IMR-90 (cell line): ENCODE results near the gene NTM.

Experiments used
- CEBPB ChIP-seq: IDR thresholded peaks from 2 replicates; pipeline ENCODE4 v1.6.1; 2012; ENCODE audit warnings: low read depth, low read length, improper control_type of control experiment
- CHD1 ChIP-seq: IDR thresholded peaks from 2 replicates; pipeline ENCODE4 v1.6.1; 2012; ENCODE audit warnings: low read depth, low read length, improper control_type of control experiment
- FOS ChIP-seq: fragments of 150-350 bp; IDR thresholded peaks from 2 replicates; pipeline ENCODE4 v1.6.1; 2016; ENCODE audit warnings: low read depth, low read length
- MAFK ChIP-seq: IDR thresholded peaks from 2 replicates; pipeline ENCODE4 v1.6.1; 2012; ENCODE audit warnings: low read depth, low read length, improper control_type of control experiment
- MAZ ChIP-seq: IDR thresholded peaks from 2 replicates; pipeline ENCODE4 v1.6.1; 2012; ENCODE audit warnings: low read depth, mild to moderate bottlenecking, low read length, improper control_type of control experiment, moderate library complexity, borderline replicate concordance
- MXI1 ChIP-seq: IDR thresholded peaks from 2 replicates; pipeline ENCODE4 v1.6.1; 2012; ENCODE audit warnings: low read depth, mild to moderate bottlenecking, low read length, moderate library complexity, borderline replicate concordance
- POLR2A ChIP-seq: IDR thresholded peaks from 2 replicates; pipeline ENCODE4 v1.6.1; 2012; ENCODE audit warnings: mild to moderate bottlenecking, low read depth, low read length
- RAD21 ChIP-seq: IDR thresholded peaks from 2 replicates; pipeline ENCODE4 v1.6.1; 2012; ENCODE audit warnings: low read length, improper control_type of control experiment
- RCOR1 ChIP-seq: IDR thresholded peaks from 2 replicates; pipeline ENCODE4 v1.6.1; 2012; ENCODE audit warnings: mild to moderate bottlenecking, low read length, improper control_type of control experiment; ENCODE audit not compliant: insufficient replicate concordance
- RFX5 ChIP-seq: IDR thresholded peaks from 2 replicates; pipeline ENCODE4 v1.8.0; 2012; ENCODE audit warnings: low read depth, mild to moderate bottlenecking, low read length, moderate library complexity
- SMC3 ChIP-seq: fragments of 150-350 bp; IDR thresholded peaks from 2 replicates; pipeline ENCODE4 v1.6.1; 2016; ENCODE audit warnings: low read depth, mild to moderate bottlenecking, antibody characterized with exemption, low read length, moderate library complexity
- TF ChIP-seq, protein P1 (sequence below): conservative IDR thresholded peaks from 2 replicates; pipeline ENCODE4 v1.5.1; 2012; ENCODE audit warnings: mild to moderate bottlenecking, low read depth, low read length, improper control_type of control experiment
- TF ChIP-seq, protein P2 (sequence below): fragments of 150-350 bp; IDR thresholded peaks from 2 replicates; pipeline ENCODE4 v1.6.1; 2016; ENCODE audit warnings: low read depth, mild to moderate bottlenecking, low read length, moderate library complexity, borderline replicate concordance
- TF ChIP-seq, protein P3 (sequence below): fragments of 150-350 bp; IDR thresholded peaks from 2 replicates; pipeline ENCODE4 v1.6.1; 2017; ENCODE audit warnings: mild to moderate bottlenecking, antibody characterized with exemption, low read length, low read depth

DNA sequence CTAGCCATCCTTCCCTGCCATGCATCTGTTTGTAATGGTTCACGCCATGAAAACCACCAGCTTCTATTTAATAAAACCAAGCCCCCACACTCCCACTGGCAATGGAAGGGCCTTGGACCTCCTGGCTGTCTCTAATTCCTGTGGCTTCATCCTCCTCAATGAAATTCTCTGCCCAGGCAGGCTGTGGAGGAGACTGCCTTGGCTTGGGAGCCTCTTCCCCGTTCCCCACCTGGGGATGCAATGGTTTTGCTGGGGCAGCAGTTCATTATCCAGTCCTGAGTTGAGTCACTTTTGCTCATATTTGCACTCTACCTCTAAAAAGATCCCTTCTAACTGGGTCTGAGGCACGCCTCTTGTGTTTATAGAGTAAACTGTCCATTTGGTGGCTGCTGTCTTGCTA, 515.8 kb downstream of the NTM start:
- TF ChIP-seq, protein P1, sequence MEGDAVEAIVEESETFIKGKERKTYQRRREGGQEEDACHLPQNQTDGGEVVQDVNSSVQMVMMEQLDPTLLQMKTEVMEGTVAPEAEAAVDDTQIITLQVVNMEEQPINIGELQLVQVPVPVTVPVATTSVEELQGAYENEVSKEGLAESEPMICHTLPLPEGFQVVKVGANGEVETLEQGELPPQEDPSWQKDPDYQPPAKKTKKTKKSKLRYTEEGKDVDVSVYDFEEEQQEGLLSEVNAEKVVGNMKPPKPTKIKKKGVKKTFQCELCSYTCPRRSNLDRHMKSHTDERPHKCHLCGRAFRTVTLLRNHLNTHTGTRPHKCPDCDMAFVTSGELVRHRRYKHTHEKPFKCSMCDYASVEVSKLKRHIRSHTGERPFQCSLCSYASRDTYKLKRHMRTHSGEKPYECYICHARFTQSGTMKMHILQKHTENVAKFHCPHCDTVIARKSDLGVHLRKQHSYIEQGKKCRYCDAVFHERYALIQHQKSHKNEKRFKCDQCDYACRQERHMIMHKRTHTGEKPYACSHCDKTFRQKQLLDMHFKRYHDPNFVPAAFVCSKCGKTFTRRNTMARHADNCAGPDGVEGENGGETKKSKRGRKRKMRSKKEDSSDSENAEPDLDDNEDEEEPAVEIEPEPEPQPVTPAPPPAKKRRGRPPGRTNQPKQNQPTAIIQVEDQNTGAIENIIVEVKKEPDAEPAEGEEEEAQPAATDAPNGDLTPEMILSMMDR = no peak
- TF ChIP-seq, protein P2, sequence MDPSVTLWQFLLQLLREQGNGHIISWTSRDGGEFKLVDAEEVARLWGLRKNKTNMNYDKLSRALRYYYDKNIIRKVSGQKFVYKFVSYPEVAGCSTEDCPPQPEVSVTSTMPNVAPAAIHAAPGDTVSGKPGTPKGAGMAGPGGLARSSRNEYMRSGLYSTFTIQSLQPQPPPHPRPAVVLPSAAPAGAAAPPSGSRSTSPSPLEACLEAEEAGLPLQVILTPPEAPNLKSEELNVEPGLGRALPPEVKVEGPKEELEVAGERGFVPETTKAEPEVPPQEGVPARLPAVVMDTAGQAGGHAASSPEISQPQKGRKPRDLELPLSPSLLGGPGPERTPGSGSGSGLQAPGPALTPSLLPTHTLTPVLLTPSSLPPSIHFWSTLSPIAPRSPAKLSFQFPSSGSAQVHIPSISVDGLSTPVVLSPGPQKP = no peak
- TF ChIP-seq POLR2A (no peak), RFX5 (no peak), FOS (no peak), CEBPB (no peak), SMC3 (no peak), RCOR1 (no peak), MAZ (no peak), MXI1 (no peak), RAD21 (no peak), CHD1 (no peak), MAFK (no peak)
- TF ChIP-seq, protein P3, sequence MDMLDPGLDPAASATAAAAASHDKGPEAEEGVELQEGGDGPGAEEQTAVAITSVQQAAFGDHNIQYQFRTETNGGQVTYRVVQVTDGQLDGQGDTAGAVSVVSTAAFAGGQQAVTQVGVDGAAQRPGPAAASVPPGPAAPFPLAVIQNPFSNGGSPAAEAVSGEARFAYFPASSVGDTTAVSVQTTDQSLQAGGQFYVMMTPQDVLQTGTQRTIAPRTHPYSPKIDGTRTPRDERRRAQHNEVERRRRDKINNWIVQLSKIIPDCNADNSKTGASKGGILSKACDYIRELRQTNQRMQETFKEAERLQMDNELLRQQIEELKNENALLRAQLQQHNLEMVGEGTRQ = no peak
